Measurements from ENCODE around the gene ANKRD39. TPM values are rescaled to one million over a fixed set of nuclear protein-coding genes. Genes with fewer than 3 reads are reported as not detected.
"Not testable (repeated sequence)": the region's sequence is repeated elsewhere in the genome, so short reads cannot be mapped to it uniquely, and the experiment has no call there.

The ANKRD39 gene
- total and polyA plus RNA-seq, 2 donors: 5.8 to 18.8 TPM

DNA sequence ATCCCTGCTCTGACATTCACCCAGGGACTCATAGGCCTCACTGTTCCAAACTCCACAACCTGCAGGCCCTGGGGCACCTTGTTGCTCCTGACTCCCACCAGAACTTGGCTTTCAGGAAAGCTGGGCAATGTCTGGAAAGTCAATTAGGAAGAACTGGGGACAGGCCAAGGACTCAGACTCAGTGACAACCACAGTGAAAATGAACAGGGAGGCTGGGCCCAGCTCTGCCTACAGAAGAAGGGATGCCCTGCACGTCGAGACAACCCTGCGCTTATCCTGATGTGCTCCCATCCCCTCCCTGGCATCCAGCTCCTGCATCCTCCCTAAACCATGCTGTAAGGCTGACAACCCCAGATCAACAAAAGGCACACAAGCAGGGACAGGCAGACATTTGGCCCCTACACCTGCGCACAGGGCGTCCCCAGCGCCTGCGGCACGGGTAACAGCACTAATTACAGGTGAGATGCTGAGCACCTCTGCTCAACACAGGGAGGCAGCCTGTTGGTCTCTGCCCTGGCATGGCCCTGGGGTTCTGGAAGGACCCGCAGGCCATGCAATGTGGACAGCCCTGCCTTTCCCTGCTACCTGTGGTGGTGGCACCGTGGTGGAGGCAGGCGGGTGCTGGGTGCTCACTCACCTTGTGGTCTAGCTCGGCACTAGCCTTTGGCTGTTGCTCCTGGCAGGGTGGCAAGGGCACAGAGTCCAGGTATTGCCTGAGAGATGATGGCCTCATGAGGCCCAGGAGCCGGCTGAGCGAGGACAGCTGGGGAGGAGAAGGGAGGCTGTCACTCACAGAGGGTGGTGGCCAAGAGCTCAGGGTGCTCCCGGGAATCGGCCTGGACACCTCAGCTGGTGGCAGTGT is 35.7 kb upstream of the ANKRD39 start:
- DNase-seq (ENCODE audit: extremely low spot score): no peak
- no peak overlapping the region for H3K27ac ChIP-seq (ENCODE audit: low read depth)
- H3K4me1 ChIP-seq (ENCODE audit: insufficient read depth): no peaks in the 10 kb centered on the region
- H3K36me3 ChIP-seq (ENCODE audit: insufficient read depth): no peaks in the 10 kb centered on the region
- no peak overlapping the region for H3K4me3 ChIP-seq (ENCODE audit: low read depth, low read length)
- 95% methylated on average over 16 of the region's 16 CpGs for WGBS

DNA sequence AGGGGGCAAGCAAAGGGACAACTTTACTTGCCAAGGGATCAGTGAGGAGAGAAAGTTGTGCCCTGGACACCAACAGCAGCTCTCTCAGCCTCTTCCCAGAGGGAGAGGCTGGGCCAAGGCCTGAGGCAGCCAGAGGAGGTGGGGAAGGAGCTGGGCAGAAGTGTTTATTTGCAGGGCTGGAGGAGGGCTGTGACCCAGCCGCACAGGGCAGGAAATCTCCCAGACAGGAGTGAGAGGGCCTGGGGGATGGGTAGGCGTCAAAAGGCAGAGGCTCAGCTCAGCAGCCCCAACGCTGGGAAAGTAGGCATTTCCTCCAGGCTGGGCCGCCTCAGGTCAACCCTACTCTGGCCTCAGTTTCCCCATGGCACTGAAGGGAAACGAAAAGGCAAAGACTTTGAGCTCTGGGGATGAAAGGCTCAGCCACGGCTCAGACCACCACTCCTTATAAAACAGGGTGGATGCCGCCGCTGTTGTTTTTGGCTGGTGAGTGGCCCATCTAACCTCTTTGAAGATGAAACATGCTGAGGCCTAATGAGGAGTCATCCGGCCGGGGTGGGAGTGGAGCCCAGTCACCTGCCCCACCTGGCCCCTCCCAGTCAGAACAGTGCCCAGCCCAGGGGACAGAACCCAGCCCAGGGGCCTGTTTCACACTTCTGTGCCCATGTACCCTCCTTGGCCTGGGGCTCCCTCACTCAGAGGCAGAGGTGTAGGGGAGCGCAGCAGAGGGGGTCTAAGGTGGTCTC is 33.9 kb upstream of the ANKRD39 start:
- H3K36me3 ChIP-seq (ENCODE audit: insufficient read depth): no peaks in the 10 kb centered on the region
- no peaks in the 10 kb centered on the region for H3K4me1 ChIP-seq (ENCODE audit: insufficient read depth)
- 59% methylated on average over 11 of the region's 11 CpGs for WGBS
- no peak for DNase-seq (ENCODE audit: extremely low spot score)
- no peak overlapping the region for H3K27ac ChIP-seq (ENCODE audit: low read depth)
- no peak overlapping the region for H3K4me3 ChIP-seq (ENCODE audit: low read depth, low read length)

DNA sequence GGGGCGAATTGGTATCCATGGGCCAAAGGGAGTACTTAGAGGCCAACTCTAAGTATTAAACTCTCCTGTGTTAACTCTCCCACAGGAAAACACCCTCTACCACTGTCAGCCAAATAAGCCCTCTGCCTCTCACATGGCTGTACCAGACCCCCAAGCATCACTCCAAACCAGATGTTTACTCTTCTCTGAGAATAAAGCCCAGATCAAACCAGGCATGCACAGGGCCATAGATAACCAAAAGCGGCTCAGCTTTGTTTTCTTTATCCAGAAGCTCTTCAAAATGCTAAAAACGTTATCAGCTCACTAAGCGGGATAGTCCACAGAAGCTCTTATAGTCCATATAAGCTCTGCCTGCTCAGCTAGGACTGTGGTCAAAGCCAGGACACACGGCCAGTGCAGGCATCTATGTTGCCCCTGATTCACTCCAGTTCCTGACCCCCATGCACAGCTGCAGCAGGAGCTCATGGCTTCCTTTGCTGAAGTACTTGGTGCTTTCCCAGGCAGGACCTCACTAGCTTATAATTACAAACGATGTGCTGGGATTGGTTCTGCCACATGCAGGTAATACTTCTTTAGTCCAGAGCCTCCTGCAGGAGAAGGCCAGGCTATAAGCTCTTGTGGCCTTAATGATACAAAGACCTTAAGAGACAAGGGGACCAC is 33.0 kb upstream of the ANKRD39 start:
- Histone ChIP-seq H3K36me3 (ENCODE audit: insufficient read depth) (no peaks in the 10 kb centered on the region), H3K4me3 (ENCODE audit: low read depth, low read length) (no peak overlapping the region), H3K4me1 (ENCODE audit: insufficient read depth) (no peaks in the 10 kb centered on the region), H3K27ac (ENCODE audit: low read depth) (no peak overlapping the region)
- DNase-seq (ENCODE audit: extremely low spot score): no peak
- WGBS: 41% methylated on average over 6 of the region's 6 CpGs

DNA sequence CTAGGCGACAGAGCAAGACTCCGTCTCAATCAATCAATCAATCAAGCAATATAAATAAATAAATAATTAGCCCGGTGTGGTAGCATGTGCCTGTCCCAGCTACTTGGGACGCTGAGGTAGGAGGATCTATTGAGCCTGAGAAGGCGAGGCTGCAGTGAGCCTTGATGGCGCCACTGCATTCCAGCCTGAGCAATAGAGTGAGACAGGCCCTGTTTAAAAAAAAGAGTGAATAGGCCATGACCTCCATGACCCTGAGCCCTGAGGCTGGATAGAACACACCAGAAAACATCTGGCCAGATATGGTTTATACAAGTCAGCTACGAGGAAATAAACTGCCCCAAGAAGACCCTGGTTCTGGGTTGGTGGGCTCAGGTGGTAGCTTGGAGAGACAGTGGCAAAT is 32.4 kb upstream of the ANKRD39 start:
- Histone ChIP-seq H3K27ac (ENCODE audit: low read depth) (no peak overlapping the region), H3K4me1 (ENCODE audit: insufficient read depth) (no peaks in the 10 kb centered on the region), H3K4me3 (ENCODE audit: low read depth, low read length) (no peak overlapping the region), H3K36me3 (ENCODE audit: insufficient read depth) (no peaks in the 10 kb centered on the region)
- no peak for DNase-seq (ENCODE audit: extremely low spot score)
- 87% methylated on average over 7 of the region's 7 CpGs for WGBS

DNA sequence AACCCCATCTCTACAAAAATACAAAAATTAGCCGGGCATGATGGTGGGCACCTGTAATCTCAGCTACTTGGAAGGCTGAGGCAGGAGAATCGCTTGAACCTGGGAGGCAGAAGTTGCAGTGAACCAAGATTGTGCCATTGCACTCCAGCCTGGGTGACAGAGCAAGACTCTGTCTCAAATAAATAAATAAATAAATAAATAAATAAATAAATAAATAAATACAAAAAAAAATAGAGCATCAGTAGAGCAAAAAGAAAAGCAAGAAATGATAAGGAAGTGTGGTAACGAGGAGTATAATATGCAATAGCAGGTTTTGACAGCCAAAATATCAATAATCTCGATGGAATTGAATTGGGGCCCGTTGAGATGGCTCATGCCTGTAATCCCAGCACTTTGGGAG is 31.7 kb upstream of the ANKRD39 start:
- not testable (repeated sequence) for H3K27ac ChIP-seq (ENCODE audit: low read depth); DNase-seq (ENCODE audit: extremely low spot score); H3K36me3 ChIP-seq (ENCODE audit: insufficient read depth); H3K4me1 ChIP-seq (ENCODE audit: insufficient read depth); H3K4me3 ChIP-seq (ENCODE audit: low read depth, low read length)
- WGBS: 97% methylated on average over 5 of the region's 5 CpGs

DNA sequence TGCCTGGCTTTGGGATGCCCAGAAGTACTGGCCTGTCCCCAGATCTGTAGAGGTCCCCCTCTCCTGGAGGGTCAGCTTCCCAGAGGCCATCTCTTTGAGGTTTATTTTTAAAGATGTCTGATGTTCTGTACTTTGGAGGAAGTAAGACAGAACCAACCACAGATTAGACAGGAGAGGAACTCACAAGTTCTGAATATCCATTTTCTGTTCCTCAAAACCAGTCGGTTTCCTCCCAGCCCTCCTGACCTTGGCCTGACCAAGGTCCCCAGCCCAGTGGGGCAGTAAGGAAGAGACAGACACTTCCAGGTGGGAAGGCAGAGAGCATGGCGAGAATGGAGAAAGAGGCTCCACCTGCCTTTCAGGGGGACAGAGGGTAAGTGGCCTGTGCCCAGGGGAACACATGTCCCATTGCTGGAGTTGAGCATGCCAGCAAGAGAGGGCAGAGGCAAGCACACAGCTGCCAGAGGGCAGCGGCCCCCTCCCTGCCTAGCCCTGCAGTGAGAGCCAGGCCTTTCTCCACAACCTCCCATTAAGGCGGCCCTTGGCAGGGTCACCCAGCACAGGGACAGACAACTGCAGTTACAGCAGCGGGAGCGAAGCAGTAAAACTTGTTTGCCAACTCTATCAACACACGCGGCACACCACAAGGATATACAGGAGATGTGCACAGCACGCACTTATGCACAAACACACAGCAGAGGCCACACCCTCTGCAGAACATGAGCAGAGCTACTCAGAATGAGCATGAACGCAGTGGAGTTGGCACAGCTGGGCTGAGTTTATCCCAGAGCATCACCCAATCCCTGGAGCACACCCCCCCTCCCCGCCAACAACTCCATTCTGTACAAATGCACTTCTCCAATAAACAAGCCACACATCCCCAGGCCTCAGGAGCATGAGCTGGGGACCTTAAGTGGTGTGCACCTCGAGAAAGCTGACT is 30.5 kb upstream of the ANKRD39 start:
- H3K4me3 ChIP-seq (ENCODE audit: low read depth, low read length): no peak overlapping the region
- peak overlapping the region; percentile 55 for H3K27ac ChIP-seq (ENCODE audit: low read depth)
- WGBS: 29% methylated on average over 12 of the region's 12 CpGs
- H3K36me3 ChIP-seq (ENCODE audit: insufficient read depth): no peaks in the 10 kb centered on the region
- H3K4me1 ChIP-seq (ENCODE audit: insufficient read depth): no peaks in the 10 kb centered on the region
- DNase-seq (ENCODE audit: extremely low spot score): peak; percentile 75

DNA sequence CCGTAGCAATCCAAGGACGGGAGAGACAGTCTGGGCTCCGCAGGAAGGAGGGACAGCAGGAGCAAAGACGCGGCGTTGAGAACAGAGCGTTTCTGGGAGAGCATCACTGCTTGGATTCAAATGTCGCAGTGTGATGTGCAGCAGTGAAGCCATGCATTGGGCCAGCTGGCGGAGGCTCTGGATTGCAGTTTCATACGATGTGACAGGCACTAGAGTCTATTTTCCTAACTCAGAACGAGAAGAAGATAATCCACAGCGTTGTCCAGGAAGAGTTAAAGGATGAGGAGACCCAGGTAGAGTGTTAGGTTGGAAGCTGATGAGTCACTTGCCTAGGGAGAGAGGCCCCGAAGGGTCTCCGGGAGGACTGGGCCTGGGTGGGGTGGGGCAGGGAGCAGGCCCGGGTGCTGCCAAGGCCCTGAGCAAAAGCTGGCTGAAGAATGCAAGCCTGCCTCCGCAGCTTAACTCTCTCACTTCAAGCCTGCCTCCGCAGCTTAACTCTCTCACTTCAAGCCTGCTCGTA is 29.7 kb upstream of the ANKRD39 start:
- H3K4me1 ChIP-seq (ENCODE audit: insufficient read depth): no peaks in the 10 kb centered on the region
- 22% methylated on average over 18 of the region's 18 CpGs for WGBS
- DNase-seq (ENCODE audit: extremely low spot score): no peak
- no peak overlapping the region for H3K4me3 ChIP-seq (ENCODE audit: low read depth, low read length)
- H3K27ac ChIP-seq (ENCODE audit: low read depth): no peak overlapping the region
- no peaks in the 10 kb centered on the region for H3K36me3 ChIP-seq (ENCODE audit: insufficient read depth)

DNA sequence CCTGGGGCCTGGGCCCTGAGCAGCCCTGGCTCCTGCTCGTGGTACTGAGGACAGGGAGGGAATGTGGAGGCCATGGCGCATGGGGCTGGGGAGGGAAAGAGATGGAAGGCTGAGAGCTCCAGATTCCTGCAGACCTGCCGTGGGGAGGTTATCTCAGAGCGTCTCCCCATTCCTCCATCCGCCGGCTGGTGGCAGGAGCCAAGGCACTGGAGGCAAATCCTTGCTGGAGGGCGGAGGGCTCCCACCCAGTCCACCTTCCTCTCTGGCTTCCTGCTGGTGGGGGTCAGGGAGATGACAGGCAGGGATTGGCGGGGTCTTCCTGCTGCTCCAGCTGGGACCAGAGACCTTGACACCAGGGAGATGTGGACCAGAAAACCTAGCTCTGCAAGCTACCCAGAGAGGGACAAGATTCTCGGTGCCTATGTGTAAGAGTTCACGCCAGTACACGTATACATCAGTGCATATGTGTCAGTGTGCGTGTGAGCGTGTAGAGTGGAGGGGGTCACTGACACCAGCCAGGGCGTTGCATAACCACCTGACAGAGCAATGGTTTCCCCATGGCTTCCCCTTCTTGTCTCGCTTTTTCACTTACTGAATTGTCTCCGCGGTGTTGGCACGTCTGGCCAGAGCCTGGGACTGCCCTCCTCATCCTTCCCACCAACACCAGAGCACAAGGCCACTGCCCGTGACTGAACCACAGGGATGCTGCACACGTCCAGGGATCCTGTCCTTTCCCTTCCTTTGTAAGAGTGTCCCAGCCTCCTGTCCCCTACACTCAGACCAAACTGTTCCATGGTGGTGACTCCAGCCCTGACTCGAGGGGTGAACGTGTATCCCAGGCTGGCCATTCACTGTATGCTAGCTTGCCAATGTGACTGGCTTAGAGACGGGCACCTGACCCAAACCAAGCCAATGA is 27.9 kb upstream of the ANKRD39 start:
- no peaks in the 10 kb centered on the region for H3K4me1 ChIP-seq (ENCODE audit: insufficient read depth)
- no peak overlapping the region for H3K4me3 ChIP-seq (ENCODE audit: low read depth, low read length)
- H3K27ac ChIP-seq (ENCODE audit: low read depth): no peak overlapping the region
- H3K36me3 ChIP-seq (ENCODE audit: insufficient read depth): no peaks in the 10 kb centered on the region
- WGBS: 94% methylated on average over 23 of the region's 23 CpGs
- no peak for DNase-seq (ENCODE audit: extremely low spot score)

DNA sequence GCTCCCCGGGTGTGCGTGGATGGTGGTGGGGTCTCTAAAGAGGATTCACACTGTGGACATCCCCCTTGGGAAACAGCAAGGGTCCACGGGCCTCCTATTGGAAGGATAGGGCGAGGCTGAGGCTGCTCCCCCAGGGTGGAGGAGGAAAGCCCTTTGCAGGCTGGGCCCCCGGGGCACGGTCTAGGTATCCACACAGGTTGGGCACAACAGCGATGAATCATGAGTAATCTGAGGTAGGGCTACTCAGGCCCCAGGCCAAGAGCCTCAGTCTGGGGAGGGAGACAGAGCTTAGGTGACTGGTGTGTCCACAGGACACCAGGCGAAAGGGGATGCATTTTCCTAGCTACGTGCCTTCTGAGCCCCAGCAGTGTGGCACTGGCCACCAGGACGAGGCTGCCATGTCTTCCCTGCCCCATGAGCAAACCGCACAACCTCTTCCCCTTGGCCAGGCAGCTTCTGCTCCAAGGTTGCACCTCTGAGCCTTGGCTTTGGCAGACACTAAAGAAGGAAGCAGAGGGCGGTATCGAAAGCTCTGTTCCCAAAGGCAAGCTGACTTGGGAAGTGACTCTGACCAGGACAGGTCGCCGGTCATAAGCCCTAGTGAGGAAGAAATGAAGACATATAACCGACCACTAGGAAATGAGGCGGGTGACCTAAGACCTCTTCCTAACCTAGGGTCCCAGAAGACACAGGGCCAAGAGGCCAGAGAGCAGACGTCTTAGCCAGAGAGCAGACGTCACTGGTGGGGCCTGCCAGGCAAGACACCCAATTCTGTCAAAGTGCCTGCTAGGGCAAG is 26.7 kb upstream of the ANKRD39 start:
- H3K36me3 ChIP-seq (ENCODE audit: insufficient read depth): no peaks in the 10 kb centered on the region
- 85% methylated on average over 19 of the region's 19 CpGs for WGBS
- H3K27ac ChIP-seq (ENCODE audit: low read depth): peak overlapping the region; percentile 43
- no peak overlapping the region for H3K4me3 ChIP-seq (ENCODE audit: low read depth, low read length)
- H3K4me1 ChIP-seq (ENCODE audit: insufficient read depth): no peaks in the 10 kb centered on the region
- no peak for DNase-seq (ENCODE audit: extremely low spot score)

DNA sequence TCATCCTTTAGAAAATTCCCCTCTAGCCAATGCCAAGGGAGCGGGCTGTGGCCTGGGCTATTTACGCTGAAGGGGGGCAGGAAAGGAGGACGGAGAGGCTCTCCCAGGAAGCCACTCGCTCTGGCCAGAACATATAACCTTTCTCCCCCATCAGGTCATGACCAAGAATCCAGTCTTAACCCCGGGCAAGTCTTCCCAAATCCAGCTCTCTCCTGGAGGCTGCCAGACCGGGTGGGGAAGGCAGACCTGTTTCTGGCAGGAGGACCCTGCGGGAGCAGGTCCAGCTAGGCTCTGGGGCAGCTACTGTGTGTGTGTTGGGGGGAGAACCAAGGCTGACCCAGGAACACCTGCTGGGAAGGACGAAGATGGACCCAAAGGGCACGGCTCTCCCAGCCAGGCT is 25.5 kb upstream of the ANKRD39 start:
- Histone ChIP-seq H3K36me3 (ENCODE audit: insufficient read depth) (no peaks in the 10 kb centered on the region), H3K4me1 (ENCODE audit: insufficient read depth) (no peaks in the 10 kb centered on the region), H3K27ac (ENCODE audit: low read depth) (no peak overlapping the region), H3K4me3 (ENCODE audit: low read depth, low read length) (no peak overlapping the region)
- 87% methylated on average over 9 of the region's 9 CpGs for WGBS
- DNase-seq (ENCODE audit: extremely low spot score): no peak

DNA sequence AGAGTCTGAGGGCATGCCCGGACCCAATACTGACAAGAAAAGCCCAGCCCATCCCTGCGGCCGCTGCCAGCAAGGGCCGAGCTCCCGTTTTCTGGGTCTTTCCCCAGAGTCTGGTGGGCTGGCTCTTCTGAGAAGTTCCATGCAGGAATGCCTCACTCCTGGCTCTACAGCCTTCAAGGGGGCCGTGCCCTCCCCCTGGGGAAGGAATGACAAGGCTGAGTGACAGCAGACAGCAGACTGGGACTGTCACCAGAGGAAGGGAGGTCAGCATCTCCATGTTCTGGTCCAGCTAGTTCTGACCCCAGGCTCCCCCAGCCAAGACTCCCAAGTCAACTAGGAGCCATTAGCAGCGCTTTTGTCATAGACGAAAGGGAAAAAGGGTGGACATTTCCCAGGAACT is 25.1 kb upstream of the ANKRD39 start:
- no peak for DNase-seq (ENCODE audit: extremely low spot score)
- Histone ChIP-seq H3K4me3 (ENCODE audit: low read depth, low read length) (no peak overlapping the region), H3K27ac (ENCODE audit: low read depth) (peak overlapping the region; percentile 51), H3K4me1 (ENCODE audit: insufficient read depth) (no peaks in the 10 kb centered on the region), H3K36me3 (ENCODE audit: insufficient read depth) (no peaks in the 10 kb centered on the region)
- 89% methylated on average over 8 of the region's 8 CpGs for WGBS

Data from urinary bladder (tissue), 4 donors.